Osteocyte (in vitro differentiated cells): Measurements from ENCODE around the gene FHL1. TPM values are rescaled to one million over a fixed set of nuclear protein-coding genes. Genes with fewer than 3 reads are reported as not detected.

Experiments
- DNase-seq: peaks from one replicate; pipeline ENCODE4 v3.0.0; 2021; ENCODE audit warnings: mixed read lengths; ENCODE audit not compliant: unreplicated experiment; ENCODE audit errors: extremely low spot score
- H3K27ac Mint-ChIP-seq: one replicate; pipeline ENCODE4 v1.8.0; 2021; ENCODE audit warnings: mild to moderate bottlenecking, mixed read lengths; ENCODE audit not compliant: unreplicated experiment
- H3K27me3 Mint-ChIP-seq: one replicate; pipeline ENCODE4 v1.8.0; 2021; ENCODE audit warnings: mixed read lengths; ENCODE audit not compliant: unreplicated experiment
- H3K36me3 Mint-ChIP-seq: one replicate; pipeline ENCODE4 v1.8.0; 2021; ENCODE audit warnings: mixed read lengths; ENCODE audit not compliant: unreplicated experiment
- H3K4me1 Mint-ChIP-seq: one replicate; pipeline ENCODE4 v1.8.0; 2021; ENCODE audit warnings: mixed read lengths; ENCODE audit not compliant: unreplicated experiment
- H3K4me3 Mint-ChIP-seq: one replicate; pipeline ENCODE4 v1.8.0; 2021; ENCODE audit warnings: mild to moderate bottlenecking, moderate library complexity, mixed read lengths; ENCODE audit not compliant: unreplicated experiment
- H3K9me3 Mint-ChIP-seq: one replicate; pipeline ENCODE4 v1.8.0; 2021; ENCODE audit warnings: mixed read lengths; ENCODE audit not compliant: unreplicated experiment
- CTCF ChIP-seq: fragments of 200-600 bp; sonication (generic); IDR thresholded peaks from 2 replicates; pipeline ENCODE4 v1.5.0; 2021; ENCODE audit warnings: antibody characterized with exemption, mild to moderate bottlenecking, moderate library complexity
- total RNA-seq: library from RNA; stranded (reverse); gene quantifications from 2 replicates; pipeline ENCODE4 v1.2.1, GENCODE V29; 2021

The FHL1 gene
- total RNA-seq, 1 donor from 2014 or later, result 1,725 TPM

- Mint-ChIP-seq H3K4me1 (peaks cover 32% of the 10 kb centered on the region), H3K27ac (peak overlapping the region; percentile 38), H3K36me3 (no peaks in the 10 kb centered on the region), H3K4me3 (no peak overlapping the region), H3K9me3 (peaks cover 24% of the 10 kb centered on the region), H3K27me3 (no peaks in the 10 kb centered on the region)
- no peak for DNase-seq
- no peak for TF ChIP-seq CTCF
These were observed 35.0 kb upstream of the FHL1 start for GRCh38 chrX:136112286-136112685.

GRCh38 chrX:136112778-136113177 is 34.6 kb upstream of the FHL1 start:
- no peak for TF ChIP-seq CTCF
- no peak for DNase-seq
- H3K36me3 Mint-ChIP-seq, result no peaks in the 10 kb centered on the region
- no peak overlapping the region for H3K27ac Mint-ChIP-seq
- H3K4me3 Mint-ChIP-seq, result no peak overlapping the region
- H3K4me1 Mint-ChIP-seq, result peaks cover 32% of the 10 kb centered on the region
- peaks cover 24% of the 10 kb centered on the region for H3K9me3 Mint-ChIP-seq
- H3K27me3 Mint-ChIP-seq, result no peaks in the 10 kb centered on the region

- no peaks in the 10 kb centered on the region for H3K27me3 Mint-ChIP-seq
- H3K4me3 Mint-ChIP-seq, result no peak overlapping the region
- H3K27ac Mint-ChIP-seq, result peak overlapping the region; percentile 78
- H3K9me3 Mint-ChIP-seq, result peaks cover 26% of the 10 kb centered on the region
- H3K36me3 Mint-ChIP-seq, result no peaks in the 10 kb centered on the region
- no peak for DNase-seq
- peaks cover 35% of the 10 kb centered on the region for H3K4me1 Mint-ChIP-seq
- TF ChIP-seq CTCF, result no peak
These were observed 32.0 kb upstream of the FHL1 start for GRCh38 chrX:136115126-136115903.

- no peaks in the 10 kb centered on the region for H3K36me3 Mint-ChIP-seq
- no peak for TF ChIP-seq CTCF
- peaks cover 24% of the 10 kb centered on the region for H3K9me3 Mint-ChIP-seq
- peaks cover 38% of the 10 kb centered on the region for H3K4me1 Mint-ChIP-seq
- peak overlapping the region; percentile 78 for H3K27ac Mint-ChIP-seq
- H3K27me3 Mint-ChIP-seq, result no peaks in the 10 kb centered on the region
- no peak overlapping the region for H3K4me3 Mint-ChIP-seq
- DNase-seq, result no peak
These were observed 31.4 kb upstream of the FHL1 start for GRCh38 chrX:136115904-136116297.

- H3K36me3 Mint-ChIP-seq, result no peaks in the 10 kb centered on the region
- peaks cover 35% of the 10 kb centered on the region for H3K4me1 Mint-ChIP-seq
- no peak overlapping the region for H3K4me3 Mint-ChIP-seq
- H3K9me3 Mint-ChIP-seq, result peaks cover 14% of the 10 kb centered on the region
- H3K27me3 Mint-ChIP-seq, result no peaks in the 10 kb centered on the region
- DNase-seq, result no peak
- peak overlapping the region; percentile 91 for H3K27ac Mint-ChIP-seq
- TF ChIP-seq CTCF, result no peak
These were observed 25.5 kb upstream of the FHL1 start for GRCh38 chrX:136121788-136122187.
